GM20431 (cell line): ENCODE results near the gene KAZN.

Experiments used
- in situ Hi-C: fragments of 300-500 bp; cut with MseI, MboI; formaldehyde crosslinking; loops from one replicate; pipeline ENCODE4 v1.15.0; 2020; ENCODE audit warnings: low sequenced_read_pairs; ENCODE audit not compliant: unreplicated experiment

Gene KAZN

DNA sequence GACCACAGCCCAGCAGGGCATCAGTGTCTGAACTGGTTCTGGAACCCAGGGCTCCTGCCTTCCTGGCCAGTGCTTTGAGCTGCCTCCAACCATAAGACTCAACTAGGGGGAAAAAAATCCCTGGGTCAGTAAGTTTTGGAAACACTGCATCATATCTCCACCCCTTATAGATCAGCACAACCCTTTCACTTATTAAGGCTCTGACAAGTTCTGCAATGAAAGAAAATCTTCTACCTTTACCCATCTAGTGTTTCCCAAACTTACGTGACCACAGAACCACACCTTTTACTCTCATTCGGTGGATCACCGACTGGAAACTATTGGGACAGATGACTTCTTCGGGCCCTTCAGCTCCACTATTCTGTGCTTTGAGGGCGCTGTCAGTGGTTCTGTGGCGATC is 476.7 kb downstream of the KAZN start:
- in situ Hi-C loops: no loop called here

GRCh38 chr1:15075817-15076216 is 477.3 kb downstream of the KAZN start:
- in situ Hi-C loops: no loop called here

- in situ Hi-C loops: no loop called here
Measured at GRCh38 chr1:15076807-15077206, 478.3 kb downstream of the KAZN start.

GRCh38 chr1:15077384-15077783 is 478.9 kb downstream of the KAZN start:
- in situ Hi-C loops: no loop called here

- in situ Hi-C loops: no loop called here
Measured at GRCh38 chr1:15080328-15081007, 482.0 kb downstream of the KAZN start.

DNA sequence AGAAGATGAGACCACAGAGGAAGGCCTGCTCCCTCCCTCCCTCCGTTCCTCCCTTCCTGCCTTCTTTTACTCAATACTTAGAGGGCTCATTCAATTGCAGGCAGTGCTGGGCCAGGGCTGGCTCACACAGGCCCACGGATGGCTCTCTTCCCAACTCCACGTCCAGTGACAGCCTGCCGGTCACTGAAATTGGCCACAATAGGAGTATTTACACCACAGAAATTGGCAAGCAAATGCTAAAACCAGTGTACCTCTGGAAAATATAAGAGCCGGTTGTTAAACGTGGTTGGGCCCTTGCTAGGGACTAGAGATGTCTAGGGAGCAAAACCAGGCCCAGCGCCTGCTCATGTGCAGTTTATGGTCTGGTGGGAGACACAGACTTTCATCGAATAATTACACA is 482.6 kb downstream of the KAZN start:
- in situ Hi-C loops: no loop called here

DNA sequence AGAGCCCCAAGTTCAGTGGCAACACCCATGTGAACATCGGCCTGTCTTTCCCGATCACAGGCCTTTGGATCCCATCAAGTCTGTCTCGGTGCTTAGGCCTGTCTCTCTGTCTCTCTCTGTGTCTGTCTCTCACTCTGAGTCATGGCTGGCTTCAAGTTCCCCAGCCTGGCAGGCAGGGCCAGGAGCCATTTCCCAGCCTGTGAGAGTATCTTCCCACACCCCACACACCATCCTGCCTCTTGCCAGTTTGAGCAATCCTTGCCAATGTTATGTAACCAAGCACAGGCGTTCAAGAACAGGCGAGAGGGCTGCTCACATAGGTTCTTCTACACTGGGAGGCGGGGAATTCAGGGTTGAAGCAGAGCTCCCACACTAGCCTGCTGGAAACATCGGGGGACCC is 485.1 kb downstream of the KAZN start:
- in situ Hi-C loops: no loop called here

GRCh38 chr1:15088281-15088971 is 489.9 kb downstream of the KAZN start:
- in situ Hi-C loops: no loop called here

GRCh38 chr1:15089258-15089992 is 490.9 kb downstream of the KAZN start:
- in situ Hi-C loops: no loop called here

DNA sequence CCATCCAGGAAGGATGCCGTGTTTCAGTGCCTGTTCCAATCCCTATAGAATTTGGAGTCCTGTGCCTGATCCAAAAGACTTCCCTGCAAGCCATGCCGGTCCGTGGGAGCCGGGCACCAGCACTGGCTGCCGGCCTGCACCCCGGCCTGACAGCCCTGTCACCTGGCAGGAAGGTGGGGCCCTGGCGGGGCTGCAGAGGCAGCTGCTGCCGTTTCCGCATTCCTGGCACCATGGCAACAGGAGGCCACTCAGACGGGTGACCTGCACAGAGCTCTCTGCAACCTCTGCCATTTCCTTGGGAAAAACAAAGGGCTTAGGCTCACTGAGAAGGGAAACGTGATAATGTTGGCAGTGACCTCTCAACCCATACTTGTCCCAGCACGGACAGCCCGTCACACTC is 491.9 kb downstream of the KAZN start:
- in situ Hi-C loops: no loop called here

- in situ Hi-C loops: no loop called here
Measured at GRCh38 chr1:15094056-15094455, 495.6 kb downstream of the KAZN start.

- in situ Hi-C loops: no loop called here
Measured at GRCh38 chr1:15094719-15095495, 496.4 kb downstream of the KAZN start.

- in situ Hi-C loops: no loop called here
Measured at GRCh38 chr1:15095496-15095875, 497.0 kb downstream of the KAZN start.

GRCh38 chr1:15096293-15096692 is 497.8 kb downstream of the KAZN start:
- in situ Hi-C loops: no loop called here

DNA sequence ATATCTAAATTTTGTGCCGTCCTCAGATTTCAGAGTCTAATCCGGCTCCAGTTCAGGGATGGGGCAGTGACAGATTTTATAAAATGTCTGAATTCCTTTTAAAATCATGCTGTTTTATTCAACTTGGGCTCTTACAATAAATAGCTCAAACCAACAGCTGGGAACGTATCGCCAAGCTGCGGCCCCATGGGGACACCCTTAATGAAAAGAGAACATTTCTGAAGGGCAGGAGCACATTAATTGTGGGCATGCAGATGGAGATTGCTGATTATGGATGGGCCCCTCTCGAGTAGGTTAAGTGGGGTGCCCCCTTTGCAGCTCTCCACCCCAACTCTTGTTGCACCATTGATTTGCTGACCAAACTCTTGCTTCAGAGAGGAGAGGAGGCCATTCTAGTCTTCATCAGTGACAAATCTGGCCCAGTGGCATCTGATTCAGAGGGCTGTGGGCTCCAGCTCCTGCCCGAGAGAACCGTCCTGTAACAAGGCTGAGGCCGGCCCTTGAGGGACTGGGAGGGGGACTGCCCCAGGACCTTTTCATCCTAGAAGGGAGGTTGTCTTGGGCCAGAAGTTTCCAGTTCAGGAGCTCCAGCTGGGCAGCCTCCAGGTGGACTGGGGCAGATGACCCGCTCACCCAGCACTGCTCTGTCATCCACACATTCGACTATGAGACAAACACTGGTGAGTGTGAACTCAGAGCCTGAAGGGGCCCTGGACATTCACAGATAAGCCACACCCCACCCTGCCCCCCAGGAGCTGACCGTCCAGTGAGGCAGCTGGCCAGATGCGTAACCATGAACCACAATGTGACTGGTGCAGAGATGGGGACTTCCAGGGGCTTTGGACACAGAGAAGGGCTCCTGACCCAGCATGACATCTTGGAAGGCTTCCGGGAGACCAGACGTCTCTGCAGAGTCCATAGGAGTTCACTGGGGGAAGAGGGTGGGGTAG is 500.0 kb downstream of the KAZN start:
- in situ Hi-C loops: no loop called here

- in situ Hi-C loops: loop anchor here (25.0 kb wide), 1 partner anchor 338 kb away; the partner anchor contains the start of gene CTRC
Measured at GRCh38 chr1:15099441-15100120, 501.1 kb downstream of the KAZN start.

- in situ Hi-C loops: loop anchor here (25.0 kb wide), 1 partner anchor 337 kb away; the partner anchor contains the start of gene CTRC
Measured at GRCh38 chr1:15100121-15100879, 501.8 kb downstream of the KAZN start.
